Thyroid gland (tissue), 4 donors: ENCODE results near the gene UPK3A. TPM values are rescaled to one million over a fixed set of nuclear protein-coding genes. Genes with fewer than 3 reads are reported as not detected.

Source experiments
- DNase-seq, 2 donors: peaks; one replicate each; pipeline ENCODE4 v3.0.0-alpha.2; 2019
- H3K27ac ChIP-seq, 3 donors: fragments of 200-600 bp; sonication (generic); 1 replicate in 2 of 3; 2 replicates in 1 of 3; pipeline ENCODE4 v1.5.1; 2016 to 2019; ENCODE audit warnings: mild to moderate bottlenecking in 1 of 3, moderate library complexity in 1 of 3
- H3K27me3 ChIP-seq: fragments of 200-600 bp; sonication (generic); one replicate; pipeline ENCODE4 v1.5.1; 2019
- H3K36me3 ChIP-seq, 2 donors: fragments of 200-600 bp; sonication (generic); one replicate each; pipeline ENCODE4 v1.5.1; 2016 to 2019
- H3K4me1 ChIP-seq, 2 donors: fragments of 200-600 bp; sonication (generic); one replicate each; pipeline ENCODE4 v1.5.1; 2017 to 2019
- H3K4me3 ChIP-seq, 3 donors: fragments of 200-600 bp; sonication (generic); replicated peaks in 1 of 3; 1 replicate in 2 of 3; 2 replicates in 1 of 3; pipeline ENCODE4 v1.5.1; 2016; ENCODE audit warnings: mild to moderate bottlenecking in 1 of 3
- H3K9me3 ChIP-seq: fragments of 200-600 bp; sonication (generic); one replicate; pipeline ENCODE4 v1.5.1; 2017
- CTCF ChIP-seq, 6 experiments: fragments of 200-600 bp in 3 of 6; fragments of 450-650 bp in 3 of 6; sonication (generic) in 3 of 6; IDR thresholded peaks; one replicate each; pipeline ENCODE4 v1.5.1; 2016 to 2019; ENCODE audit warnings: antibody characterized with exemption in 6 of 6, mild to moderate bottlenecking in 2 of 6, inconsistent platforms in 1 of 6, moderate library complexity in 1 of 6
- POLR2A ChIP-seq, 2 donors: fragments of 450-650 bp; IDR thresholded peaks; one replicate each; pipeline ENCODE4 v1.6.1; 2017; ENCODE audit warnings: antibody characterized with exemption in 2 of 2, mild to moderate bottlenecking in 2 of 2, moderate library complexity in 1 of 2
- WGBS, 2 donors: methylation state at CpG; one replicate each; pipeline ENCODE4 v1.1.5; 2017; 5-methylcytosine and 5-hydroxymethylcytosine counted together
- intact Hi-C: fragments of 100-400 bp; cut with DNase I; formaldehyde crosslinking; loops from one replicate; pipeline ENCODE4 v1.15.1; 2023
- total RNA-seq, 4 donors: library from RNA; depleted of rRNA; stranded (reverse); fragments of >200 nt; gene quantifications; one replicate each; pipeline ENCODE4 v1.2.3, GENCODE V29; 2016

The UPK3A gene
- total RNA-seq, 4 donors from 2014 or later, result 2.1 to 3.9 (median 2.6) TPM; not detected in 1

- intact Hi-C loops, result no loop called here
- Histone ChIP-seq H3K4me3 (no peak overlapping the region), H3K4me1 (peaks cover 19 to 26% of the 10 kb centered on the region in 2 donors), H3K36me3 (no peaks in the 10 kb centered on the region), H3K9me3 (no peaks in the 10 kb centered on the region), H3K27me3 (no peaks in the 10 kb centered on the region), H3K27ac (no peak overlapping the region)
- 85 to 92% methylated on average over 8 of the region's 8 CpGs for WGBS, 2 donors
- DNase-seq, result no peak
- no peak for TF ChIP-seq POLR2A (IDR thresholded peaks at IDR 0.05)
- no peak for TF ChIP-seq CTCF (IDR thresholded peaks at IDR 0.05)
These were observed 58.4 kb downstream of the UPK3A start for GRCh38 chr22:45343143-45343542.

DNA sequence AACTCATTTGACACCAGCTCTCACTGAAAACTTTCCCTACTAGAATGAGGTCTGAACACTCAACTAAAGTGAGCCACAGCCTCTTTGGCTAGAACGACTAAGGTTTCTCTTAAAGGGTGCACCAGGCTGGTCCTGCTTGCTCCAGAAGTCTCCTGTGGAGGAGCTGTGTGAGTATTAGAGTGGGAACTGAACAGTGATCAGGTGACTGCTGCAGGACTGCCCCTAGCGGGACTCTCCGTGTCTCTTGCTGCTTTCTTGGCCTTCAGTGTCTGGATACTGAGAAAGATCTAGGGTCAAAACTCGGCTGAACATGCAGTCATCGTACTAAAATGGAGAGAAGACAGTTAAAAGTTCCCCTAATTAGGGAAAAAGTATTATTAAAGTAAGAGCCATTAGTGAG, 59.6 kb downstream of the UPK3A start:
- WGBS, 2 donors, result 37 to 48% methylated on average over 5 of the region's 5 CpGs
- intact Hi-C loops, result no loop called here
- DNase-seq, result peak; percentile 52 to 53
- peaks cover 17 to 25% of the 10 kb centered on the region in 2 donors for H3K4me1 ChIP-seq
- no peak overlapping the region for H3K4me3 ChIP-seq
- H3K27ac ChIP-seq, result no peak overlapping the region
- no peaks in the 10 kb centered on the region for H3K9me3 ChIP-seq
- H3K27me3 ChIP-seq, result no peaks in the 10 kb centered on the region
- TF ChIP-seq CTCF (IDR thresholded peaks at IDR 0.05), result peak in 3 of 6 experiments; percentile 30 to 34 (median 33)
- TF ChIP-seq POLR2A (IDR thresholded peaks at IDR 0.05), result no peak
- H3K36me3 ChIP-seq, result no peaks in the 10 kb centered on the region

Other genes with a start within 250 kb of the UPK3A start
- gene NUP50, start 121.0 kb upstream of the UPK3A start, total RNA-seq, result 100 to 1,000 TPM in 2 of 4 donors, 10 to 100 TPM in 2; 53.9 to 128 (median 91.9) TPM
- gene KIAA0930, start 44.1 kb upstream of the UPK3A start, total RNA-seq, result 10 to 100 TPM; 21.0 to 42.7 (median 25.0) TPM
- 100 to 1,000 TPM in 1 of 4 donors, 10 to 100 TPM in 3; 15.7 to 104 (median 75.3) TPM for gene FAM118A, start 25.0 kb downstream of the UPK3A start, total RNA-seq
- under 1 TPM in 1 of 4 donors, not detected in 3; 0.13 TPM for gene SMC1B, start 128.7 kb downstream of the UPK3A start, total RNA-seq
- gene RIBC2, start 128.7 kb downstream of the UPK3A start, total RNA-seq, result 1 to 10 TPM in 1 of 4 donors, under 1 TPM in 1, not detected in 2; 0.45 to 4.2 TPM
- 100 to 1,000 TPM in 3 of 4 donors, 10 to 100 TPM in 1; 52.3 to 199 (median 163) TPM for gene FBLN1, start 217.9 kb downstream of the UPK3A start, total RNA-seq